ENCODE measurements around the gene TMEM39B. TPM values are rescaled to one million over a fixed set of nuclear protein-coding genes. Genes with fewer than 3 reads are reported as not detected.
"Not testable (repeated sequence)": the region's sequence is repeated elsewhere in the genome, so short reads cannot be mapped to it uniquely, and the experiment has no call there.

Gene TMEM39B
- total RNA-seq, 1 donor from 2014 or later: 34.5 TPM

- DNase-seq (ENCODE audit: low spot score): no peak
- no peaks in the 10 kb centered on the region for H3K9me3 Mint-ChIP-seq
- no peaks in the 10 kb centered on the region for H3K27me3 Mint-ChIP-seq (ENCODE audit: low read depth)
These were observed 21.0 kb upstream of the TMEM39B start for GRCh38 chr1:32051706-32052105.

GRCh38 chr1:32052887-32053286 is 19.9 kb upstream of the TMEM39B start:
- H3K4me1 Mint-ChIP-seq (ENCODE audit: low read depth): peaks cover 5% of the 10 kb centered on the region
- H3K9me3 Mint-ChIP-seq: no peaks in the 10 kb centered on the region
- no peak for DNase-seq (ENCODE audit: low spot score)
- intact Hi-C loops (cut with micrococcal nuclease): no loop called here
- H3K36me3 Mint-ChIP-seq (ENCODE audit: low read depth): peaks cover 73% of the 10 kb centered on the region
- H3K4me3 Mint-ChIP-seq (ENCODE audit: low read depth): no peak overlapping the region
- H3K27ac Mint-ChIP-seq: no peak overlapping the region
- H3K27me3 Mint-ChIP-seq (ENCODE audit: low read depth): no peaks in the 10 kb centered on the region

More at GRCh38 chr1:32051706-32052105, 21.0 kb upstream of the TMEM39B start:
- Mint-ChIP-seq H3K36me3 (ENCODE audit: low read depth) (peaks cover 80% of the 10 kb centered on the region), H3K27ac (no peak overlapping the region), H3K4me1 (ENCODE audit: low read depth) (peaks cover 6% of the 10 kb centered on the region), H3K4me3 (ENCODE audit: low read depth) (no peak overlapping the region)
- intact Hi-C loops (cut with micrococcal nuclease): no loop called here

GRCh38 chr1:32055416-32055815 is 17.3 kb upstream of the TMEM39B start:
- H3K27me3 Mint-ChIP-seq (ENCODE audit: low read depth): no peaks in the 10 kb centered on the region
- H3K36me3 Mint-ChIP-seq (ENCODE audit: low read depth): peaks cover 72% of the 10 kb centered on the region
- intact Hi-C loops (cut with micrococcal nuclease): no loop called here
- DNase-seq (ENCODE audit: low spot score): no peak
- H3K4me3 Mint-ChIP-seq (ENCODE audit: low read depth): no peak overlapping the region
- H3K9me3 Mint-ChIP-seq: no peaks in the 10 kb centered on the region
- no peak overlapping the region for H3K27ac Mint-ChIP-seq
- H3K4me1 Mint-ChIP-seq (ENCODE audit: low read depth): peaks cover 1% of the 10 kb centered on the region

- Mint-ChIP-seq H3K9me3 (no peaks in the 10 kb centered on the region), H3K36me3 (ENCODE audit: low read depth) (peaks cover 75% of the 10 kb centered on the region), H3K4me3 (ENCODE audit: low read depth) (no peak overlapping the region), H3K4me1 (ENCODE audit: low read depth) (peaks cover 1% of the 10 kb centered on the region), H3K27ac (no peak overlapping the region), H3K27me3 (ENCODE audit: low read depth) (no peaks in the 10 kb centered on the region)
- intact Hi-C loops (cut with micrococcal nuclease): no loop called here
- no peak for DNase-seq (ENCODE audit: low spot score)
These were observed 16.1 kb upstream of the TMEM39B start for GRCh38 chr1:32056598-32056997.

GRCh38 chr1:32060914-32061313 is 11.8 kb upstream of the TMEM39B start:
- Mint-ChIP-seq H3K27ac (no peak overlapping the region), H3K27me3 (ENCODE audit: low read depth) (no peaks in the 10 kb centered on the region), H3K36me3 (ENCODE audit: low read depth) (peaks cover 65% of the 10 kb centered on the region), H3K4me3 (ENCODE audit: low read depth) (no peak overlapping the region), H3K9me3 (no peaks in the 10 kb centered on the region), H3K4me1 (ENCODE audit: low read depth) (peaks cover 7% of the 10 kb centered on the region)
- DNase-seq (ENCODE audit: low spot score): no peak
- intact Hi-C loops (cut with micrococcal nuclease): no loop called here

GRCh38 chr1:32062867-32063230 is 9.9 kb upstream of the TMEM39B start:
- Mint-ChIP-seq H3K36me3 (ENCODE audit: low read depth) (peaks cover 56% of the 10 kb centered on the region), H3K27ac (no peak overlapping the region), H3K4me1 (ENCODE audit: low read depth) (peaks cover 13% of the 10 kb centered on the region), H3K27me3 (ENCODE audit: low read depth) (no peaks in the 10 kb centered on the region), H3K4me3 (ENCODE audit: low read depth) (no peak overlapping the region), H3K9me3 (no peaks in the 10 kb centered on the region)
- intact Hi-C loops (cut with micrococcal nuclease): no loop called here
- no peak for DNase-seq (ENCODE audit: low spot score)

- H3K4me1 Mint-ChIP-seq (ENCODE audit: low read depth): peaks cover 13% of the 10 kb centered on the region
- peak overlapping the region; percentile 58 for H3K27ac Mint-ChIP-seq
- DNase-seq (ENCODE audit: low spot score): no peak
- H3K4me3 Mint-ChIP-seq (ENCODE audit: low read depth): no peak overlapping the region
- no peaks in the 10 kb centered on the region for H3K27me3 Mint-ChIP-seq (ENCODE audit: low read depth)
- no peaks in the 10 kb centered on the region for H3K9me3 Mint-ChIP-seq
- intact Hi-C loops (cut with micrococcal nuclease): no loop called here
- peaks cover 52% of the 10 kb centered on the region for H3K36me3 Mint-ChIP-seq (ENCODE audit: low read depth)
These were observed 9.5 kb upstream of the TMEM39B start for GRCh38 chr1:32063261-32063681.

- H3K4me3 Mint-ChIP-seq (ENCODE audit: low read depth); intact Hi-C loops (cut with micrococcal nuclease); DNase-seq (ENCODE audit: low spot score); H3K27me3 Mint-ChIP-seq (ENCODE audit: low read depth); H3K9me3 Mint-ChIP-seq; H3K27ac Mint-ChIP-seq: not testable (repeated sequence)
- Mint-ChIP-seq H3K4me1 (ENCODE audit: low read depth) (peaks cover 13% of the 10 kb centered on the region), H3K36me3 (ENCODE audit: low read depth) (peaks cover 32% of the 10 kb centered on the region)
These were observed 6.9 kb upstream of the TMEM39B start for GRCh38 chr1:32065613-32066488.

- no peaks in the 10 kb centered on the region for H3K27me3 Mint-ChIP-seq (ENCODE audit: low read depth)
- DNase-seq (ENCODE audit: low spot score): no peak
- no peak overlapping the region for H3K27ac Mint-ChIP-seq
- H3K36me3 Mint-ChIP-seq (ENCODE audit: low read depth): peaks cover 25% of the 10 kb centered on the region
- H3K9me3 Mint-ChIP-seq: no peaks in the 10 kb centered on the region
- no peak overlapping the region for H3K4me3 Mint-ChIP-seq (ENCODE audit: low read depth)
- intact Hi-C loops (cut with micrococcal nuclease): no loop called here
- peaks cover 13% of the 10 kb centered on the region for H3K4me1 Mint-ChIP-seq (ENCODE audit: low read depth)
These were observed 6.3 kb upstream of the TMEM39B start for GRCh38 chr1:32066489-32066873.

- intact Hi-C loops (cut with micrococcal nuclease): no loop called here
- no peak for DNase-seq (ENCODE audit: low spot score)
- peaks cover 20% of the 10 kb centered on the region for H3K4me1 Mint-ChIP-seq (ENCODE audit: low read depth)
- no peak overlapping the region for H3K27ac Mint-ChIP-seq
- no peaks in the 10 kb centered on the region for H3K27me3 Mint-ChIP-seq (ENCODE audit: low read depth)
- H3K4me3 Mint-ChIP-seq (ENCODE audit: low read depth): no peak overlapping the region
- no peaks in the 10 kb centered on the region for H3K9me3 Mint-ChIP-seq
- H3K36me3 Mint-ChIP-seq (ENCODE audit: low read depth): peaks cover 6% of the 10 kb centered on the region
These were observed 3.7 kb upstream of the TMEM39B start for GRCh38 chr1:32068957-32069588.

GRCh38 chr1:32071758-32072621 is 749 bp upstream of the TMEM39B start:
- H3K27ac Mint-ChIP-seq: peak overlapping the region; percentile 85
- intact Hi-C loops (cut with micrococcal nuclease): loop anchor here (1.0 to 10.0 kb wide), 6 partner anchors 35 to 965 kb away; partner anchors contain the start of genes AK2, KHDRBS1, PEF1 and ZBTB8OS
- DNase-seq (ENCODE audit: low spot score): no peak
- peak overlapping the region; percentile 87 for H3K4me3 Mint-ChIP-seq (ENCODE audit: low read depth)
- no peaks in the 10 kb centered on the region for H3K27me3 Mint-ChIP-seq (ENCODE audit: low read depth)
- peaks cover 22% of the 10 kb centered on the region for H3K36me3 Mint-ChIP-seq (ENCODE audit: low read depth)
- peaks cover 27% of the 10 kb centered on the region for H3K4me1 Mint-ChIP-seq (ENCODE audit: low read depth)
- H3K9me3 Mint-ChIP-seq: no peaks in the 10 kb centered on the region

GRCh38 chr1:32073299-32074229 is 825 bp downstream of the TMEM39B start:
- DNase-seq (ENCODE audit: low spot score): no peak

More at GRCh38 chr1:32073299-32074229, 825 bp downstream of the TMEM39B start:
- Mint-ChIP-seq H3K27me3 (ENCODE audit: low read depth) (no peaks in the 10 kb centered on the region), H3K9me3 (no peaks in the 10 kb centered on the region), H3K4me3 (ENCODE audit: low read depth) (peak overlapping the region; percentile 87), H3K4me1 (ENCODE audit: low read depth) (peaks cover 32% of the 10 kb centered on the region), H3K27ac (peak overlapping the region; percentile 85), H3K36me3 (ENCODE audit: low read depth) (peaks cover 33% of the 10 kb centered on the region)
- intact Hi-C loops (cut with micrococcal nuclease): loop anchor here (2.0 to 10.0 kb wide), 3 partner anchors 107 to 963 kb away; partner anchors contain the start of genes AK2 and PEF1
